MM.1S (cell line): ENCODE results near the gene PRKG1.

Experiments
- DNase-seq: peaks from one replicate; pipeline ENCODE4 v3.0.0-alpha.2; 2015
- H2AFZ ChIP-seq: fragments of 300-600 bp; sonication (generic); 2 replicates; pipeline ENCODE4 v1.6.0; 2016; ENCODE audit warnings: antibody characterized with exemption, low read length
- H3F3A ChIP-seq: fragments of 300-600 bp; sonication (generic); 2 replicates; pipeline ENCODE4 v1.6.1; 2016; ENCODE audit warnings: mild to moderate bottlenecking, antibody characterized with exemption, low read length, moderate library complexity, mixed read lengths; ENCODE audit not compliant: insufficient read depth
- H3K27ac ChIP-seq: fragments of 300-600 bp; sonication (generic); 2 replicates; pipeline ENCODE4 v1.5.1; 2016; ENCODE audit warnings: mild to moderate bottlenecking, low read length
- H3K27me3 ChIP-seq: fragments of 300-600 bp; sonication (generic); replicated peaks from 2 replicates; pipeline ENCODE4 v1.6.0; 2016; ENCODE audit warnings: low read length; ENCODE audit not compliant: insufficient read depth
- H3K36me3 ChIP-seq: fragments of 300-600 bp; sonication (generic); replicated peaks from 2 replicates; pipeline ENCODE4 v1.6.1; 2016; ENCODE audit warnings: mild to moderate bottlenecking, low read length, mixed read lengths; ENCODE audit not compliant: insufficient read depth
- H3K4me1 ChIP-seq: fragments of 300-600 bp; sonication (generic); 2 replicates; pipeline ENCODE4 v1.6.1; 2016; ENCODE audit warnings: low read length, mixed read lengths
- H3K4me2 ChIP-seq: fragments of 300-600 bp; sonication (generic); 2 replicates; pipeline ENCODE4 v1.6.0; 2016; ENCODE audit warnings: low read depth, low read length
- H3K4me3 ChIP-seq: fragments of 300-600 bp; sonication (generic); 2 replicates; pipeline ENCODE4 v1.5.1; 2016; ENCODE audit warnings: low read length, mixed read lengths
- H3K79me2 ChIP-seq: fragments of 300-600 bp; sonication (generic); 2 replicates; pipeline ENCODE4 v1.6.1; 2016; ENCODE audit warnings: mixed run types, low read length, mixed read lengths
- H3K9ac ChIP-seq: fragments of 300-600 bp; sonication (generic); 2 replicates; pipeline ENCODE4 v1.6.1; 2016; ENCODE audit warnings: low read length, mixed read lengths
- H3K9me2 ChIP-seq: fragments of 300-600 bp; sonication (generic); replicated peaks from 2 replicates; pipeline ENCODE4 v1.6.1; 2016; ENCODE audit warnings: mild to moderate bottlenecking, low read length, mixed read lengths; ENCODE audit not compliant: insufficient read depth
- H3K9me3 ChIP-seq: fragments of 300-600 bp; sonication (generic); replicated peaks from 2 replicates; pipeline ENCODE4 v1.6.1; 2016; ENCODE audit warnings: mild to moderate bottlenecking, low read length, mixed read lengths; ENCODE audit not compliant: insufficient read depth
- H4K20me1 ChIP-seq: fragments of 300-600 bp; sonication (generic); 2 replicates; pipeline ENCODE4 v1.6.1; 2016; ENCODE audit warnings: mild to moderate bottlenecking, low read length, moderate library complexity, mixed read lengths; ENCODE audit not compliant: insufficient read depth
- CTCF ChIP-seq: fragments of 300-600 bp; sonication (generic); IDR thresholded peaks from 2 replicates; pipeline ENCODE4 v1.5.1; 2016; ENCODE audit warnings: antibody characterized with exemption, low read length, mixed read lengths
- EZH2 ChIP-seq: fragments of 300-600 bp; sonication (generic); optimal IDR thresholded peaks from 2 replicates; pipeline ENCODE3; 2017; ENCODE audit warnings: low read depth, mild to moderate bottlenecking, antibody characterized with exemption, low read length, mixed read lengths
- EZH2phosphoT487 ChIP-seq: fragments of 300-600 bp; sonication (generic); IDR thresholded peaks from 2 replicates; pipeline ENCODE4 v1.6.1; 2018; ENCODE audit warnings: antibody characterized with exemption, low read length

The PRKG1 gene

GRCh38 chr10:51950371-51950995 is 876.2 kb downstream of the PRKG1 start:
- no peak for TF ChIP-seq CTCF
- TF ChIP-seq EZH2, result no peak
- TF ChIP-seq EZH2phosphoT487, result no peak
- no peaks in the 10 kb centered on the region for H3K9me2 ChIP-seq
- H3K9ac ChIP-seq, result no peak overlapping the region
- H3K4me2 ChIP-seq, result no peak overlapping the region
- H3K79me2 ChIP-seq, result no peaks in the 10 kb centered on the region
- no peaks in the 10 kb centered on the region for H4K20me1 ChIP-seq
- no peaks in the 10 kb centered on the region for H3K36me3 ChIP-seq
- no peaks in the 10 kb centered on the region for H3K27me3 ChIP-seq
- H3K4me3 ChIP-seq, result no peak overlapping the region
- no peak for DNase-seq
- no peaks in the 10 kb centered on the region for H3K4me1 ChIP-seq
- no peaks in the 10 kb centered on the region for H3K9me3 ChIP-seq
- no peaks in the 10 kb centered on the region for H3F3A ChIP-seq
- H3K27ac ChIP-seq, result no peak overlapping the region
- no peak overlapping the region for H2AFZ ChIP-seq

GRCh38 chr10:51950996-51951555 is 876.8 kb downstream of the PRKG1 start:
- no peak overlapping the region for H3K9ac ChIP-seq
- H3K4me1 ChIP-seq, result no peaks in the 10 kb centered on the region
- H3K4me3 ChIP-seq, result no peak overlapping the region
- TF ChIP-seq EZH2 (no peak), EZH2phosphoT487 (no peak), CTCF (no peak)
- no peak for DNase-seq
- no peaks in the 10 kb centered on the region for H3F3A ChIP-seq
- no peaks in the 10 kb centered on the region for H3K79me2 ChIP-seq
- H3K27ac ChIP-seq, result no peak overlapping the region
- no peaks in the 10 kb centered on the region for H4K20me1 ChIP-seq
- H3K4me2 ChIP-seq, result no peak overlapping the region
- H3K27me3 ChIP-seq, result no peaks in the 10 kb centered on the region
- H3K9me3 ChIP-seq, result no peaks in the 10 kb centered on the region
- no peaks in the 10 kb centered on the region for H3K9me2 ChIP-seq
- H3K36me3 ChIP-seq, result no peaks in the 10 kb centered on the region
- H2AFZ ChIP-seq, result no peak overlapping the region

- TF ChIP-seq CTCF (no peak), EZH2 (no peak), EZH2phosphoT487 (no peak)
- Histone ChIP-seq H3K9ac (no peak overlapping the region), H2AFZ (no peak overlapping the region), H3K79me2 (no peaks in the 10 kb centered on the region), H3K27ac (no peak overlapping the region), H3K4me2 (no peak overlapping the region), H4K20me1 (no peaks in the 10 kb centered on the region), H3F3A (no peaks in the 10 kb centered on the region), H3K4me1 (no peaks in the 10 kb centered on the region), H3K9me3 (no peaks in the 10 kb centered on the region), H3K27me3 (no peaks in the 10 kb centered on the region), H3K36me3 (no peaks in the 10 kb centered on the region), H3K9me2 (no peaks in the 10 kb centered on the region), H3K4me3 (no peak overlapping the region)
- DNase-seq, result no peak
Measured at GRCh38 chr10:51951601-51952000, 877.3 kb downstream of the PRKG1 start.
